SJCRH30 (cell line): ENCODE data around the gene DENND1B. TPM values are rescaled to one million over a fixed set of nuclear protein-coding genes. Genes with fewer than 3 reads are reported as not detected.

Experiments
- DNase-seq, 2 experiments: peaks; one replicate each; pipeline ENCODE4 v3.0.0-alpha.2; 2015 to 2020
- H3K27ac ChIP-seq: fragments of 250-450 bp; sonication (Bioruptor Pico); 2 replicates; pipeline ENCODE4 v1.5.1; 2020; ENCODE audit warnings: mild to moderate bottlenecking, moderate library complexity
- H3K27me3 ChIP-seq: fragments of 250-450 bp; sonication (Bioruptor Pico); 2 replicates; pipeline ENCODE4 v1.5.1; 2020; ENCODE audit warnings: mild to moderate bottlenecking, moderate library complexity
- H3K36me3 ChIP-seq: fragments of 250-450 bp; sonication (Bioruptor Pico); 2 replicates; pipeline ENCODE4 v1.5.1; 2020; ENCODE audit warnings: mild to moderate bottlenecking, moderate library complexity
- H3K4me1 ChIP-seq: fragments of 250-450 bp; sonication (Bioruptor Pico); 2 replicates; pipeline ENCODE4 v1.5.1; 2020; ENCODE audit warnings: mild to moderate bottlenecking, moderate library complexity
- H3K4me3 ChIP-seq: fragments of 250-450 bp; sonication (Bioruptor Pico); 2 replicates; pipeline ENCODE4 v1.5.1; 2020; ENCODE audit warnings: mild to moderate bottlenecking, moderate library complexity
- H3K9me3 ChIP-seq: fragments of 250-450 bp; sonication (Bioruptor Pico); replicated peaks from 2 replicates; pipeline ENCODE4 v1.5.1; 2020; ENCODE audit warnings: mild to moderate bottlenecking, moderate library complexity
- total RNA-seq: library from RNA; depleted of rRNA; stranded (reverse); fragments of >200 nt; shearing (Covaris generic); gene quantifications from 2 replicates; pipeline ENCODE4 v1.2.3, GENCODE V29; 2014

Gene DENND1B
- total RNA-seq, 1 experiment from 2014 or later = 4.2 TPM

DNA sequence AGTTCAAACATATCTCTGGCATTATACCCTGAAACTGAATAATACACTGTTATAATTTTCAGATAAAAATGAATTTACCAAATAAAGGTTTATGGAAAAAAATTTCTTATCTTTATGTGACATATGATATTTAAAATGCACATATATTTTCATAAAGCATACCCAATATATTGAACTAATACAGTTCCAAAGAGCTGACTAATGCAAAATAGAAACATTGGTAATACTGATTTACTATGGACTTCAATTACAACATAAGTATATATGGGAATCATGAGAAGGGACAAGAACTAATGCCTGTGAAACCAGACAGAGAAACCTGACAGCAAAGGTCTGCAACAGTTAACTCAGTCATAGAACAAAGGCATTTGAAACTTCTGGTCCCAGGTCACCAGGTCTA lies 153.5 kb downstream of the DENND1B start:
- H3K4me3 ChIP-seq = no peak overlapping the region
- no peaks in the 10 kb centered on the region for H3K27me3 ChIP-seq
- H3K27ac ChIP-seq = no peak overlapping the region
- 0 out of 2 replicates have a peak, but pooled peaks cover 3% of the 10 kb centered on the region for H3K4me1 ChIP-seq
- no peak for DNase-seq
- no peaks in the 10 kb centered on the region for H3K36me3 ChIP-seq
- no peaks in the 10 kb centered on the region for H3K9me3 ChIP-seq

- Histone ChIP-seq H3K27ac (no peak overlapping the region), H3K4me1 (0 out of 2 replicates have a peak, but pooled peaks cover 3% of the 10 kb centered on the region), H3K9me3 (no peaks in the 10 kb centered on the region), H3K27me3 (no peaks in the 10 kb centered on the region), H3K36me3 (no peaks in the 10 kb centered on the region), H3K4me3 (no peak overlapping the region)
- no peak for DNase-seq
These were observed 154.5 kb downstream of the DENND1B start for GRCh38 chr1:197620714-197621163.

- Histone ChIP-seq H3K36me3 (no peaks in the 10 kb centered on the region), H3K4me3 (no peak overlapping the region), H3K4me1 (0 out of 2 replicates have a peak, but pooled peaks cover 3% of the 10 kb centered on the region), H3K27ac (no peak overlapping the region), H3K9me3 (no peaks in the 10 kb centered on the region), H3K27me3 (no peaks in the 10 kb centered on the region)
- peak in 1 of 2 experiments; percentile 16 for DNase-seq
These were observed 156.2 kb downstream of the DENND1B start for GRCh38 chr1:197619008-197619640.

- Histone ChIP-seq H3K9me3 (no peaks in the 10 kb centered on the region), H3K36me3 (no peaks in the 10 kb centered on the region), H3K27ac (no peak overlapping the region), H3K4me3 (no peak overlapping the region), H3K4me1 (0 out of 2 replicates have a peak, but pooled peaks cover 3% of the 10 kb centered on the region), H3K27me3 (no peaks in the 10 kb centered on the region)
- peak; percentile 5 to 48 for DNase-seq
These were observed 157.2 kb downstream of the DENND1B start for GRCh38 chr1:197618061-197618460.

GRCh38 chr1:197615693-197616011 lies 159.6 kb downstream of the DENND1B start:
- no peaks in the 10 kb centered on the region for H3K27me3 ChIP-seq
- H3K4me1 ChIP-seq = 0 out of 2 replicates have a peak, but pooled peaks cover 3% of the 10 kb centered on the region
- H3K4me3 ChIP-seq = no peak overlapping the region
- DNase-seq = no peak
- H3K36me3 ChIP-seq = no peaks in the 10 kb centered on the region
- H3K9me3 ChIP-seq = no peaks in the 10 kb centered on the region
- no peak overlapping the region for H3K27ac ChIP-seq

- peak; percentile 19 to 54 for DNase-seq
- H3K9me3 ChIP-seq = no peaks in the 10 kb centered on the region
- H3K4me1 ChIP-seq = 0 out of 2 replicates have a peak, but pooled peaks cover 3% of the 10 kb centered on the region
- H3K27me3 ChIP-seq = no peaks in the 10 kb centered on the region
- no peak overlapping the region for H3K27ac ChIP-seq
- H3K4me3 ChIP-seq = no peak overlapping the region
- no peaks in the 10 kb centered on the region for H3K36me3 ChIP-seq
These were observed 160.2 kb downstream of the DENND1B start for GRCh38 chr1:197614916-197615692.

- H3K4me3 ChIP-seq = no peak overlapping the region
- no peak for DNase-seq
- no peak overlapping the region for H3K27ac ChIP-seq
- no peaks in the 10 kb centered on the region for H3K4me1 ChIP-seq
- H3K36me3 ChIP-seq = no peaks in the 10 kb centered on the region
- H3K27me3 ChIP-seq = no peaks in the 10 kb centered on the region
- H3K9me3 ChIP-seq = no peaks in the 10 kb centered on the region
These were observed 169.0 kb downstream of the DENND1B start for GRCh38 chr1:197606168-197606845.

DNA sequence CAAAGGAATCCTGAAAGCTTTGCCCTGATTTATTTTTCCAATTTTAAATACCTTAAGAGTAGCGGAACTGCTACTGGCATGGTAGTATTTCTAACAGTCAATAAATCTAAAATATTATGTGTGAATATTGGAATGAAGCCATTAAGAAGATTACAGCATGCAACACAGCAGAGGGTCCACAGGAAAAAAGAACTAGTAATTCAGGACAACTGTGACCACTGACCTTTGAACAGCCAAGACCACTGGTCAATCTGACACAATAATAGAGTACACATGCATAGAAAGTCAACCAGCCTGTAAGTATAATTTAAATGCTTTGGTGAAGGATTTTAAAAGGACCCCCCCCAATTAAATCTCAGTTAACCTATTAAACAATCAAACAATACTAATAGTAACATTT lies 171.0 kb downstream of the DENND1B start:
- no peak overlapping the region for H3K4me3 ChIP-seq
- DNase-seq = no peak
- H3K27ac ChIP-seq = no peak overlapping the region
- no peaks in the 10 kb centered on the region for H3K36me3 ChIP-seq
- H3K27me3 ChIP-seq = no peaks in the 10 kb centered on the region
- no peaks in the 10 kb centered on the region for H3K4me1 ChIP-seq
- H3K9me3 ChIP-seq = no peaks in the 10 kb centered on the region

- Histone ChIP-seq H3K27ac (no peak overlapping the region), H3K36me3 (no peaks in the 10 kb centered on the region), H3K27me3 (no peaks in the 10 kb centered on the region), H3K4me1 (no peaks in the 10 kb centered on the region), H3K9me3 (no peaks in the 10 kb centered on the region), H3K4me3 (no peak overlapping the region)
- DNase-seq = no peak
These were observed 174.5 kb downstream of the DENND1B start for GRCh38 chr1:197600751-197601150.

DNA sequence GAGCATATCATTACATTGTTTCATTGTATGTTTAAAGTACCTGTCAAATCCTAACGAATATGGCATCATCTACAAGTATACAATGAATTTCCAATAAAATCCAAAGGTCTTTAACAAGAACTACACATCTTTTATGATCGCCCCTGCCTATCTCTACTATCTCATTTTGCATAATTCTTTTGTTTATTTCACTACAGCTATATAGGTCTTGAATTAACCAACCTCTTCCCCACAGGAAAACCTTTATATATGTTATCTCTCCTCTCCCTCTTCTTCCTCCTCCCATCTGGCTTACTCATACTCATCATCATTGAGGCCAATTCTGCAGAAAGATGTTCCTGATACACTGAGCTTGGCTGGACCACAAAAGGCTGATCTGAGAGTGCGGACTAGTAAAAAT lies 175.5 kb downstream of the DENND1B start:
- no peaks in the 10 kb centered on the region for H3K36me3 ChIP-seq
- no peaks in the 10 kb centered on the region for H3K4me1 ChIP-seq
- no peak overlapping the region for H3K27ac ChIP-seq
- no peaks in the 10 kb centered on the region for H3K9me3 ChIP-seq
- no peak overlapping the region for H3K4me3 ChIP-seq
- H3K27me3 ChIP-seq = no peaks in the 10 kb centered on the region
- DNase-seq = no peak

DNA sequence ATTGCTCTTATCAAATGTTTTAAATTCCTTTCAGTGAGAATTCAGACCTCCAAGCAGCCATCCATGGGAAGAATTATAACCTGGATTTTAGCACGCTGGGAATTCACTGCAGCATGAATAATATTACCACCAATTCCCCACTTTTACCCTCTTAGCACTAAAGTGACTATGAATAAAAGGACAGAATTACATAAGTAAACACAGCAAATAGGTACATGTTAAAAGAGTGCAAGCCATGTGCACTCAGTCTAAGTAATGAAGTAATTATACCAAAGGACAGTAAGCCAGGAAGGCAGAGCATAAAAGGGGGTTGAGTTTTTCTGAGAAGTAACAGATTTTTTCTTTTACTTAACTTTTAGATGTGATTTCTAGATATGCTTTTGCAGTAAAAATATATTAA lies 176.3 kb downstream of the DENND1B start:
- no peak overlapping the region for H3K27ac ChIP-seq
- H3K9me3 ChIP-seq = no peaks in the 10 kb centered on the region
- H3K4me1 ChIP-seq = no peaks in the 10 kb centered on the region
- H3K27me3 ChIP-seq = no peaks in the 10 kb centered on the region
- no peak for DNase-seq
- no peaks in the 10 kb centered on the region for H3K36me3 ChIP-seq
- no peak overlapping the region for H3K4me3 ChIP-seq

DNA sequence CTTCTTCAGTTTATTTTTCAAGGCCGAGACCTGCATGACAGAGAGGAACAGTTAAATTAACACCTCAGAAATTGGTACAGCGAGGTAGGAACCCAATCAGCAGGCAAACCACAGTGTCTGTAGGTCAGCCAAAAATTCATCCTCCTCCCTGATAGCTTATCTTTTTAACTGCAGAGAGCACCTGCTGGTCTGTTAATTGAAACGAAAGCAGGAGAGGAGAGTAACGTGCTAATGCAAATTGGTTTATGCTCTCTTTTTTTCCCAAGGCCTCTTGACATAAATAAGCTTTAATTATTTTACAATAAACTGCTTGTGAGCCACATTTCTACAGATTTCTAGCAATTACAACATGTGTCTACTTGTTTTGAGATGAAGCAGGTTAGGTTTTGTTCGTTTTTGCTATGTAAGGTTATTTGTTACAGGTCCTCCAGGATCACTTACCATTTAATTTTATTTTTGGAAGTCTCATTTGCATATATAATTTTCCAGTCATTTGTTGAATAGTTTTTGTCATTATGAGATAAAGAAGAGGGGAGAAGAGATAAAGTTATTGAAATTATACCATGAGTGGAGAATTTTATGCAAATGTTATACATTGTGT lies 179.9 kb downstream of the DENND1B start:
- no peaks in the 10 kb centered on the region for H3K27me3 ChIP-seq
- H3K36me3 ChIP-seq = no peaks in the 10 kb centered on the region
- H3K4me3 ChIP-seq = no peak overlapping the region
- H3K27ac ChIP-seq = no peak overlapping the region
- no peak for DNase-seq
- H3K9me3 ChIP-seq = no peaks in the 10 kb centered on the region
- no peaks in the 10 kb centered on the region for H3K4me1 ChIP-seq

DNA sequence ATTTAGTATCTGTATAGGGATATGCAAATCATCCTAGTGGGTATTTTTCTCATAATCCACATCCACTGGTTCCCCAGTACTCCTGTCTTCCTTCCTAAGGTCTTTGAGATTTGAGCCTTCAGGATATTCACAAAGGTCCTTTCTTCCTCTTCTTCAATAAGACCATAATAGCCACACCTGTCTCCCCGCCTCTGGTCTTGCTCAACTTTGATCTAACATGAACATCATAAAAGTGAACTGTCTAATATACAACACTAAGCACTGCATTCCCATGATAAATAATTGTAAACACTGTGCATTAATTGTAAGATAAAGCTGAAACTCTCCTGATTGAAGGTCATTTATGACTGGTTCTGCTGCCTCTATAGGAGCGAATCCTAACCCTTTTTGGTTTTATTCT lies 184.6 kb downstream of the DENND1B start:
- H3K4me1 ChIP-seq = no peaks in the 10 kb centered on the region
- no peaks in the 10 kb centered on the region for H3K36me3 ChIP-seq
- H3K4me3 ChIP-seq = no peak overlapping the region
- no peaks in the 10 kb centered on the region for H3K27me3 ChIP-seq
- no peak overlapping the region for H3K27ac ChIP-seq
- no peaks in the 10 kb centered on the region for H3K9me3 ChIP-seq
- DNase-seq = no peak

DNA sequence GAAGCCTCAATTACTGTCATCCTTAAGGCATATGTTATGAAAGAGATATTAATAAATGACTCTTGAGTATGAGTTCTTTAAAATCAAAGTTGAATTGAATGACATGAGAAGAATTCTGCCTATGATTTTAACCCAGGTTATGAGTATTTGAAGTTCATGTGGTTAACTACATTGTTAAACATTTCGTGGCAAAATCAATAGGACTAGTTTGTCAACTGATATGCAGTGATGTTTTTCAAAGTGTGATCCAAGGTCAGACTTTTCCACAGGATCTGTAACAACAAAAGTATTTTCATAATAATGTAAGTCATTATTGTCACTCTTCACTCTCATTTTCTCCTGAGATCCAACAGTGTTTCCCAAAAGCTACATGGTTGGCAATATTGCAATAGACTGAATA lies 189.5 kb downstream of the DENND1B start:
- H3K4me3 ChIP-seq = no peak overlapping the region
- no peaks in the 10 kb centered on the region for H3K27me3 ChIP-seq
- H3K4me1 ChIP-seq = no peaks in the 10 kb centered on the region
- no peak for DNase-seq
- H3K9me3 ChIP-seq = no peaks in the 10 kb centered on the region
- no peak overlapping the region for H3K27ac ChIP-seq
- no peaks in the 10 kb centered on the region for H3K36me3 ChIP-seq

DNA sequence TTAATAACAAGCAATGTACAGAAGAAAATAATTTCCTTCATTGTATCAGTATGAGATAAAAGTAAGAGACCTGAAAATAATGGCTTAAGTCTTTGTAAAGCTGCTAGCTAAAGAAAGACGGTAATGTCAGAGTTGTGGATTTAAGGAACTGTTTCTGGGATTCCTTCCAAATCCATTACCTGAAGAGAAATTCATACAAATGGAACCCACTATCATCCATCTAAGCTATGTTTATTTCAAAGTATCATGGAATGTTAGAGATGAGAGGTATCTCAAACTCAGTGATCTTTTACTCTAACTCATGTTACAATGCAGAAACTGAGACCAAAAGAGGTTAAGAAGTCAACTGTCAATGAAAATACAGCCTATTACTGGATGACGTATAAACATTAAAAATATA lies 197.7 kb downstream of the DENND1B start:
- H3K4me1 ChIP-seq = no peaks in the 10 kb centered on the region

More for the DNA sequence above, 197.7 kb downstream of the DENND1B start:
- H3K4me3 ChIP-seq = no peak overlapping the region
- H3K27ac ChIP-seq = no peak overlapping the region
- no peaks in the 10 kb centered on the region for H3K27me3 ChIP-seq
- no peak for DNase-seq
- no peaks in the 10 kb centered on the region for H3K9me3 ChIP-seq
- H3K36me3 ChIP-seq = no peaks in the 10 kb centered on the region
